ENCODE results near the gene OR1F1. TPM values are rescaled to one million over a fixed set of nuclear protein-coding genes. Genes with fewer than 3 reads are reported as not detected.

Gene OR1F1
- total RNA-seq, 6 experiments from 2014 or later: not detected

- TF ChIP-seq POLR2A (IDR thresholded peaks at IDR 0.05) (no peak), CTCF (IDR thresholded peaks at IDR 0.05) (no peak)
- peaks cover 0 to 23% (median 7%) of the 10 kb centered on the region in 4 donors for H3K4me1 ChIP-seq
- ATAC-seq (no peak), DNase-seq (peak in 1 of 3 donors; percentile 45)
- no peaks in the 10 kb centered on the region for H3K9me3 ChIP-seq
- H3K36me3 ChIP-seq: no peaks in the 10 kb centered on the region
- H3K4me3 ChIP-seq: no peak overlapping the region
- no peaks in the 10 kb centered on the region for H3K27me3 ChIP-seq
- H3K27ac ChIP-seq: no peak overlapping the region
- intact Hi-C loops (cut with DNase I): no loop called here
- no CpG with 5 or more reads among the region's 12 CpGs for WGBS (ENCODE audit: insufficient coverage, low coverage, low lambda C conversion rate, missing lambda C conversion rate)
These were observed 42.3 kb upstream of the OR1F1 start for GRCh38 chr16:3145660-3146059.

GRCh38 chr16:3147046-3147756, 40.8 kb upstream of the OR1F1 start:
- no peak overlapping the region for H3K4me3 ChIP-seq
- TF ChIP-seq CTCF (IDR thresholded peaks at IDR 0.05): no peak
- DNase-seq (peak in 1 of 3 donors; percentile 52), ATAC-seq (no peak)
- H3K27ac ChIP-seq: no peak overlapping the region
- WGBS (ENCODE audit: insufficient coverage, low coverage, low lambda C conversion rate, missing lambda C conversion rate): 76% methylated on average over 3 of the region's 16 CpGs
- no peaks in the 10 kb centered on the region for H3K27me3 ChIP-seq
- H3K4me1 ChIP-seq: peaks cover 0 to 23% (median 9%) of the 10 kb centered on the region in 4 donors
- no peaks in the 10 kb centered on the region for H3K36me3 ChIP-seq
- intact Hi-C loops (cut with DNase I): no loop called here
- H3K9me3 ChIP-seq: no peaks in the 10 kb centered on the region

GRCh38 chr16:3147757-3148104, 40.3 kb upstream of the OR1F1 start:
- Histone ChIP-seq H3K36me3 (no peaks in the 10 kb centered on the region), H3K9me3 (no peaks in the 10 kb centered on the region), H3K27ac (no peak overlapping the region), H3K27me3 (no peaks in the 10 kb centered on the region), H3K4me1 (peaks cover 0 to 23% (median 9%) of the 10 kb centered on the region in 4 donors), H3K4me3 (no peak overlapping the region)
- WGBS (ENCODE audit: insufficient coverage, low coverage, low lambda C conversion rate, missing lambda C conversion rate): 86% methylated on average over 4 of the region's 5 CpGs
- ATAC-seq (no peak), DNase-seq (no peak)
- TF ChIP-seq POLR2A (IDR thresholded peaks at IDR 0.05) (no peak), CTCF (IDR thresholded peaks at IDR 0.05) (no peak)
- intact Hi-C loops (cut with DNase I): no loop called here

GRCh38 chr16:3148256-3149192, 39.5 kb upstream of the OR1F1 start:
- peak in 1 of 3 donors; percentile 45 for DNase-seq
- Histone ChIP-seq H3K9me3 (no peaks in the 10 kb centered on the region), H3K36me3 (no peaks in the 10 kb centered on the region), H3K4me1 (peaks cover 0 to 15% (median 5%) of the 10 kb centered on the region in 4 donors), H3K27ac (no peak overlapping the region), H3K4me3 (no peak overlapping the region), H3K27me3 (no peaks in the 10 kb centered on the region)
- WGBS (ENCODE audit: insufficient coverage, low coverage, low lambda C conversion rate, missing lambda C conversion rate): 100% methylated on average over 4 of the region's 13 CpGs
- intact Hi-C loops (cut with DNase I): no loop called here
- no peak for ATAC-seq
- no peak for TF ChIP-seq POLR2A (IDR thresholded peaks at IDR 0.05)
- no peak for TF ChIP-seq CTCF (IDR thresholded peaks at IDR 0.05)
